ENCODE data around the gene NSUN6.

- TF ChIP-seq CTCF (conservative IDR thresholded peaks at IDR 0.05; ENCODE audit: low read length) = no peak
- no peak for TF ChIP-seq EZH2phosphoT487 (IDR thresholded peaks at IDR 0.05; ENCODE audit: borderline replicate concordance, low read depth, low read length)
Observed at GRCh38 chr10:18653112-18653511, 1.7 kb upstream of the NSUN6 start.

Data from OCI-LY7 (cell line).